LNCaP clone FGC (cell line): Measurements from ENCODE around the gene TNS3.

Experiments used
- DNase-seq: peaks from one replicate; pipeline ENCODE4 v3.0.0-alpha.2; 2011; ENCODE audit warnings: low read depth
- H3K4me3 ChIP-seq: 2 replicates; pipeline ENCODE4 v1.5.1; 2011; ENCODE audit warnings: mild to moderate bottlenecking, low read depth, low read length, control low read depth
- CTCF ChIP-seq: IDR thresholded peaks from 2 replicates; pipeline ENCODE4 v1.5.1; 2012; ENCODE audit warnings: mild to moderate bottlenecking; ENCODE audit not compliant: control insufficient read depth, insufficient read depth; ENCODE audit errors: extremely low read depth

TNS3 gene

GRCh38 chr7:47516985-47517600 lies 64.8 kb downstream of the TNS3 start:
- no peak for TF ChIP-seq CTCF
- H3K4me3 ChIP-seq: no peak overlapping the region
- no peak for DNase-seq

- no peak overlapping the region for H3K4me3 ChIP-seq
- no peak for TF ChIP-seq CTCF
- no peak for DNase-seq
Observed at GRCh38 chr7:47516386-47516785, 65.5 kb downstream of the TNS3 start.

- TF ChIP-seq CTCF: no peak
- no peak for DNase-seq
- no peak overlapping the region for H3K4me3 ChIP-seq
Observed at GRCh38 chr7:47515305-47515834, 66.5 kb downstream of the TNS3 start.

GRCh38 chr7:47514818-47515217 lies 67.1 kb downstream of the TNS3 start:
- H3K4me3 ChIP-seq: no peak overlapping the region
- DNase-seq: no peak
- no peak for TF ChIP-seq CTCF

- no peak for TF ChIP-seq CTCF
- H3K4me3 ChIP-seq: no peak overlapping the region
- no peak for DNase-seq
Observed at GRCh38 chr7:47514367-47514766, 67.5 kb downstream of the TNS3 start.

GRCh38 chr7:47513741-47514241 lies 68.1 kb downstream of the TNS3 start:
- TF ChIP-seq CTCF: no peak
- no peak for DNase-seq
- H3K4me3 ChIP-seq: no peak overlapping the region
